ENCODE measurements around the gene DRD2.

The DRD2 gene

GRCh38 chr11:113444502-113445123 is 30.6 kb downstream of the DRD2 start:
- no peak for DNase-seq (ENCODE audit: low read depth)

- no peak for DNase-seq (ENCODE audit: low read depth)
These were observed 34.4 kb downstream of the DRD2 start for GRCh38 chr11:113440816-113441215.

DNA sequence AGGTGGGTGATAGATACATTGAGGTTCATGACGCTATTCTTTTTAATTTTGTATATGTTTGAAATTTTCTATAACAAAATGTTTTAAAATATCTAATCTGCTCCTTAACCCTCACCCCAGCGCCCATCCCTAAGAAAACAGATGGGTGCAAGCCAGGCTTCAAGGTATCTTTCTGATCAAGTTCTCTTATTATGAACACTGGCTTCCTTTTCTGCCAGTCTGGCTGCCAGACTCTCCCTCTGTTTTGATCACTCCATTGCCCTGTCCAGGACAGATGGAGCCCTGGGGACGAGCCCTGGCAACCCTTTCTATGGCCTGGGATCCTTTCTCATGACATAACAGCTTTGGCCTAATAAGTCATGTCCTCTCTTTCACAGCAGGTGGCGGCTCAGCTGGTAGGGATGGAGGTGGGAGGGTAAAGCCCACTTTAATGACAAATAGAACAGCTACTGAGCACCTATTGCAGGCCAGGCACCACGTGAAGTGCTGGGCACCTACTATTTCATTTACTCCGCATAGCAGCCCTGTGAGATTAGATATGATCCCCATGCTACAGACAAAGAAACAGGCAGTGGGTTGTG is 38.4 kb downstream of the DRD2 start:
- DNase-seq (ENCODE audit: low read depth), result no peak

- DNase-seq (ENCODE audit: low read depth), result no peak
These were observed 39.8 kb downstream of the DRD2 start for GRCh38 chr11:113435190-113435968.

DNA sequence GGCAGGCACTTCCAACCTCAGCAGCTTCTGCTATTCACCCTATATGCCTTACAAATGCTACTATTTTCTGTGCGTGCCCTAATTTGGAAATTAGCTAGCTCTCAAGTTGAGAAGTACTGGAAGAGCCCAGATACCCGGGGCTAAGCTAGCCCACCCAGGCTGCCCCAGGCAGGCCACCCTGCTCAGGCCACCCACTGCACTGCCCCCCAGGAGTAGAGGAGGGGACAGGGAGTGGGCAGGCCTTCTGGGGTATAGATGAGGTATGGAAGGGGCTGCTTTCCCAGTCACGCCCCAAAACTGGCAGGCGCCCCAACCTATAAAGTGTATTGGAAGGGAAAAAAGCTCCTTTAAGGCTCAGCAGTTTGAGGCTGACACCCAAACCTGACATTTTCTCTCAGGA is 43.5 kb downstream of the DRD2 start:
- no peak for DNase-seq (ENCODE audit: low read depth)

DNA sequence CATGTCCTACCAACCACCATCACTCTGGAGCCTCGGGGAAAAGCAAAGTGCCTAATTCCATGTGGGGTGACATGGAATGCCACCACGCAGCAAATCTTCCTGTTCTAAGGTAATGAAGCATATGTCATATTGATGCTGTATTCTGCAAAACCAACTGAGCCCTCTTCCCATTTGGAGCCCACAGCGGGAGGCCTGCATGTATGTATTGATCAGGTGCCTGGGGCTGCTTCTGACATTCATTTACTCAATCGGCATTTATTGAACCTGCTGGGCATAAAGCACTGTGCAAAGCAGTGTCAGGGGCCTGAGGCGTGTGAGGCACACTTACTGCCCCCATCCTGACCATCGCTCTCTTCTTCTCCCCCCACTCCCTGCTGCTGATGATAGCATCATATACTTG is 48.5 kb downstream of the DRD2 start:
- DNase-seq (ENCODE audit: low read depth), result no peak

- peak; percentile 9 for DNase-seq (ENCODE audit: low read depth)
These were observed 54.4 kb downstream of the DRD2 start for GRCh38 chr11:113420808-113421207.

GRCh38 chr11:113419454-113420003 is 55.7 kb downstream of the DRD2 start:
- no peak for DNase-seq (ENCODE audit: low read depth)

DNA sequence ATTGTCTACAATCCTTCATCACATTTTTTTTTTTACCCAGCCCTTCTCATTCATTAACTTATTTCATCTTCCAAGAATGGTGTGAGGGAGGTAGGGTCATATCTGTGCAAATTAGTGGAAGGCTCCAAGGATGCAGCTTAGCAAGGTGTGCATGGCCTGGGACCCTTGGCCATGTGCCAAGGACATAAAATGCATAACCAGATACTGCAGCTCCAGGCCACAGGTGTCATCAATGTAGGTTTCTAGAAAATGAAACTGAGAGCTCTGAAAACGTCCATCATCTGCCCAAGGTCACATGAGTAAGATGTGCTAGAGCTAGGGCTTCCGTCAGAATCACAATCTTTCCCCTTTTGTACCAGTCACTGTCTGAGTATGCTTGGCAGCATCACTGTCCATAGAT is 57.8 kb downstream of the DRD2 start:
- no peak for DNase-seq (ENCODE audit: low read depth)

- no peak for DNase-seq (ENCODE audit: low read depth)
These were observed 59.9 kb downstream of the DRD2 start for GRCh38 chr11:113415343-113415742.

GRCh38 chr11:113412675-113413074 is 62.5 kb downstream of the DRD2 start:
- DNase-seq (ENCODE audit: low read depth), result no peak

- no peak for DNase-seq (ENCODE audit: low read depth)
These were observed 63.7 kb downstream of the DRD2 start for GRCh38 chr11:113411536-113411935.

- DNase-seq (ENCODE audit: low read depth), result no peak
These were observed 64.6 kb downstream of the DRD2 start for GRCh38 chr11:113410414-113411135.

- no peak for DNase-seq (ENCODE audit: low read depth)
These were observed 65.7 kb downstream of the DRD2 start for GRCh38 chr11:113409526-113409925.

GRCh38 chr11:113408887-113409286 is 66.3 kb downstream of the DRD2 start:
- DNase-seq (ENCODE audit: low read depth), result no peak

- no peak for DNase-seq (ENCODE audit: low read depth)
These were observed 67.0 kb downstream of the DRD2 start for GRCh38 chr11:113408206-113408605.

- DNase-seq (ENCODE audit: low read depth), result no peak
These were observed 68.0 kb downstream of the DRD2 start for GRCh38 chr11:113407163-113407562.

GRCh38 chr11:113405724-113406478 is 69.3 kb downstream of the DRD2 start:
- no peak for DNase-seq (ENCODE audit: low read depth)

DNA sequence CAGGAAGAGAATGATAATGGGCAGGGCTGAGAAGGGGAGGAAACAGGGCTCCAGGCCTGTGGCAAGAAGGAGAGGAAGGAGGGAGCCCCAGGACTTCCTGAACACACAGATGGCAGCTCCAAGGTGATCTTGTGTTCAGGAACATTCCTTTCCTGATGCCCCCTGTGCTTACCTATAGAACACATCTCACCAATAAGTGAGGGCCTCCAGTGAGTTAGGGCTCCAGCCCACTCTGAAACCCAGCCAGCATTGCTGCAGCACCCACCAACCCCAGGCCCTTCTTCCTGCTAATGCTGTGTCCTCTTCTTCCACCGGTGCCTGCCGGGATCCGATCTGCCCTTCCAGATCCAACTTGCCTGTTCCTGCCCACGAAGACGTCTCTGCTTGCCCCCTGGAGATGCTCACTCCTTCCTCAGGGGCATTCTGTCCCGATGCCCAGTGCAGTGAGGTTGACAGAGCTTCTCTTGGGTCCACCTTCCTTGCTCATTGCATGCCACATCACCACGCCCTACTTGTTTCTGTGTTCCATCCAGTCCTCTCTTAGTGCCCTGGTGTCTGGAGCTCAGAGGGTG is 70.3 kb downstream of the DRD2 start:
- no peak for DNase-seq (ENCODE audit: low read depth)

GRCh38 chr11:113401718-113402117 is 73.5 kb downstream of the DRD2 start:
- no peak for DNase-seq (ENCODE audit: low read depth)

DNA sequence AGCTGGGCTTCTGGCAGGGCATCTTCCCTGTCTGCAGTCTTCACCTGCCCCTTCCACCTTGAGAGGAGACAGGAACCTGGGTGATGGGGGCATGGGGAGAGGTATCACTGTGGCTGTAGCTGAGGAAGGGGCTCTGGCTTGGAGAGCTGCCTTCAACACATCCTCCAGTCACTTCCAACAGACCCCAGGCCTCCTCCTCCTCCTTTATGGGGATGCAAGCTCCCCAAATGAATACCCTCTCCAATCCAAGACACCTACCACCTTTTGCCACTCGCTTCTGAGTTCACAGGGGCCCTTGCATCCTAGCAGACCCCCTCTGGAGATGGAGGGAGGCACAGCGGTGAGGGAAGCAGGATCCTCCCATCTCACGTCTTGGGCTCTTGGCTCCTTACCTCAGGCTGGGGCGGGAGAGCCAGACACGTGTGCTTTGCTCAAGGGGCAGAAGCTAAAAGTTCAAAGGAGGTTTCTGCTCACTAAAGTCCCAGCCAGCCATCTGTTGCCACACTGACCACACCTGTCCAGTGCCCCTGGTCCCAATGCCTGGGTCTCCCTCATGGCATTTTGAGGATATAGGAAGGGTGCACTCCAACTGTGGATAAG is 74.5 kb downstream of the DRD2 start:
- no peak for DNase-seq (ENCODE audit: low read depth)

Measured in iris pigment epithelial cell (primary cell).